NCI-H345 treated with DMSO at 0.1 percent for 48 hours (cell line): Measurements from ENCODE around the gene PPP5C.
"Not testable (repeated sequence)": the region's sequence is repeated elsewhere in the genome, so short reads cannot be mapped to it uniquely, and the experiment has no call there.

Experiments used
- DNase-seq: peaks from one replicate; lab custom pipeline; 2025; ENCODE audit not compliant: unreplicated experiment; lab: John Stamatoyannopoulos, UW

Gene PPP5C

DNA sequence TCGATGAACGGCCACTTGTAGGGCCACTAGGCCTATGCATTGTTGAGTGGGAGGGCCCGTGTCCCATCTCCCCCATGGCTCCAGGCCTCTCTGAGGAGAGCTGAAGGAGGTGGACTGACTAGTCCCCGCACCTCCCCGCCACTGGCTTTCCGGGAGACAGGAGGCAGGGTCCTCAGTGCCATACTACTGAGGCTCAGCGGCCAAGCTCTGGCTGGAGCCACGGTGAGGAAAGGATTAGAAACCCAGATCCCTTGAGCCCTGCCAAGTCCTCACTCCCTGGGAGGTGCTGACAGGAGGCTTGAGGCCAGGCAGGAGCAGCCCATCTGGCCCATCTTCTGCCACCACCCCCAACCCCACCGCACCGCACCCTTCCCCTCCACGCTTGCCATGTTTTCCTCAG lies 37.5 kb downstream of the PPP5C start:
- no peak for DNase-seq

- no peak for DNase-seq
Measured at GRCh38 chr19:46385636-46386035, 38.7 kb downstream of the PPP5C start.

DNA sequence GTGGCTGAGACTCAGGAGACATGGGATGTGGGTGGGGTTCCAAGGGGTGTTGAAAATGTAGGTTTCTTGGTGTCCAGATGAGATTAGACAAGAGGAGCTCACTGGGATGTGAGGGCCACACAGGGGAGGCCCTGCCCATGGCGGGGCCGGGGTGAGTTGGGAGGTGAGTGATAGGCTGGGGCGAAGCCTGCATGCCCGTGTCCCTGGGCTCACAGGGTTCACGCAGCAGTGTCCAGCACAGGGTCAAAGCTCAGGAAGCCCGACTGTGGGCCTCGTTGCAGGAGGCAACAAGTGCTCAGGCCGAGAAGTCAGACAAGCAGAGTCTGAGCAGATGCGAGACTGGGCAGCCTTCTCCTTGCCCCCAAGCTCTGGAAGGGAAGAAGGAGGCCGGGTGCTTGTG lies 39.3 kb downstream of the PPP5C start:
- no peak for DNase-seq

GRCh38 chr19:46386996-46387712 lies 40.3 kb downstream of the PPP5C start:
- no peak for DNase-seq

DNA sequence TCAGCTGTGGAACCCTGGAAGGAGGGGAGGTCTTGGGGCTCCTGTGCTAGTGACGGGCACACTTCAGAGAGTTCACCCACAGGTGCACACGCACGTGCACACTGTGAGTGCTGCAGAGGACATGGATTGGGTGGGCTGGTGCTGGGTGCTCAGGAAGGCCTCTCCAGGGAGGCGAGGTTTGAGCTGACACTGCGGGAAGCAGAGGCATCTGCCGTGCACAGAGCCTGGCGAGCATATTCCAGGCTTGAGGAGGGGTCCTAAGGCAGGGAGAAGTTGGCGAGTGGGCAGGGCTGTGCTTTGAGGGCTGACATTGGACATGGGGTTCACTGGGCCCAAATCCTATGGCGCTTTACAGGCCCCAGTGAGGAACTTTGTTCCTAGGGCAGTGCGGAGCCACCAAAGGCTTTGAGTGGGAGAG lies 40.8 kb downstream of the PPP5C start:
- DNase-seq = no peak

- DNase-seq = no peak
Measured at GRCh38 chr19:46388311-46389095, 41.6 kb downstream of the PPP5C start.

DNA sequence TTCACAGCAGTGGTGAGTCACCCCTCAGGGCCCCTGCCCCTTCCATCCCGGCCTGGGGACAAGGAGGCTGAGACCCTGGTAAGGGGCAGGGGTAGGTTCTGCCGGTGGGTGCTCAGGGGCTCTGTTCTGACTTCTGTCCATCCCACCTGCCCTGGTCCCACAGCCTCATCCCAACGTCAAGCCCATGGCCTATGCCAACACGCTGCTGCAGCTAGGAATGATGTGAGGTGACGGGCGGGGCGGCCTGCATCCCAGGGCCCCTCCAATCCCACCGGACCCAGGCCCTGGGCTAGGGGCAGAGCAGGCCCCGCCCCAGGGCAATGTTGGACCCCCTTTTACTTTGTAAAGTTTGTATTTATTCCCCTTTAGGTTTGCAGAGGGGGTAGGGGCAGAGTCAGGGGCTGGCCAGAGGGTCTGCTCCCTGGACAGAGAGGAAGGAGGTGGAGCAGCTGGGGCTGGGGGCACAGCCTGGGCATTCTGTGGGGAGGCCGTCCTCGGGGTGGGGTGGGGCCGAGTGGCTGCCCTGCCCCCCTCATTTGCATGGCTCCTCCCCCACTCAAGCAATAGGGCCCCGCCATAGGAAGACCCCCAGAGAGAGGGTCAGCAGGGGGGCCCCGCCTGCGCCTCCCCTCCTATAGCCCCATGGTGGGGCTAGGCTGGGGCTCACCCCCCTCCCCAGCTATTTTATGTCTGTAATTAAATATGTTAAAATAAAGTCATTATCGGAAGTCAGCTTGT lies 43.4 kb downstream of the PPP5C start:
- DNase-seq = no peak

DNA sequence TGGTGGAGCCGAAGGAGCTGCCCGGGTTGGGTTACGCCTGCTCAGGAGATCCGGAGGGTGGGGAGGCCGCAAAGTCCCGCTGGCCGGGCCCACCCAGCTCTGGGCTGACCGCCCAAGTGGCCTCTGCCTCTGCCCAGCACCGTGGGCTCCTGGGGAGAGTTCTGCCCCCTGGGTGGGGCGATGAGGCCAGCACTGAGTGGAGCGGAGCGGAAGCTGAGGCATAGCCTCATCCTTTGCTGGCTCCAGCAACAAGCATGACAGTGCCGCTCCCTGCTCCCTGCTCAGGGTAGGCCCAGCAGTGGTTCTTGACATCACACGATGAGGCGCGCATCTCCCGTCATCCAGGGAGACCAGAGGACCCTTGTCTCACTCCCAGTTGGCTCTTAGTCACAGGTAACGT lies 44.0 kb downstream of the PPP5C start:
- DNase-seq = no peak

- DNase-seq = no peak
Measured at GRCh38 chr19:46391296-46392251, 44.7 kb downstream of the PPP5C start.

DNA sequence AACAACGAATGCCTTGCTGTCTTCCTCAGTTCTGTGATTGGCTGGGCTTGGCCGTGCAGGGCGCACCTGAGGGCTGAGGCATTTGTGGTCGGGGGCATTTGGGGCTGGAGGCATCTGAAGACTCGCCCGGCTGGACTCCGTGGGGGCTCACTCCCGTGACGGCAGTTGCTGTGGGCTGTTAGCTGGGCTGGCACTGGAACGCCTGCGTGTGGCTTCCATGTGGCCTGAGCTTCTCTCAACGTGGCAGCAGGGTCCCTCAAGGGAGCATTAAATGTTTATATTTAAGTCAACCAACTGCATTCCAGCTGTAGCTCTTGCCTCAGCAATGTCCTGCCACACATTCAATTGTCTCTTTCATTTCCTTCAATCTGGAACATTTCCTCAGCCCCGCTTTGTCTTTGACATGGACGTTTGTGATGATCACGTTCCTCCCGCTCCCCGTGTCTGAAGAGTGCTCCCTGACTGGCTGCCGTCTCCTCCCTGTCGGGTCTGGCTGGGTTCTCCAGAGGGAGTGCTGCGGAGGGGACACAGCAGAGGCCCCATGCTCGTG lies 45.4 kb downstream of the PPP5C start:
- DNase-seq = no peak

DNA sequence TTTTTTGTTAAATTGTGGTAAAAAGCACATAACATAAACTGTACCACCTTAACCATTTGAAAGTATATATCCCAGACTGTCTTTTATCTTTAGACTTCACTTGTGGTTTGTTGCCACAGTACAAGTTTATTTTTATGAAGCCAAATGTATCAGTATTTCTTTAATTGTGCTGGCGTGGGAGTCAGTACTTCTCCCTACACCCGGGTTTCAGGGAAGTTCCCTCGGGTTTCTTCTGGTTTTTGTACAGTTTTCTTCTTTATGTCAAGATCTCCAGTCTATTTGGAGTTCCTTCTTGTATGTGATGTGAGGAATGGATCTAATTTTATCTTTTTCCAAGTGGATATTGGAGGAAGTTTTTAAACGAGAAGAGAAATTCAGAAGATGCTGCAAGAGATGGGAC lies 46.0 kb downstream of the PPP5C start:
- DNase-seq = no peak

- no peak for DNase-seq
Measured at GRCh38 chr19:46393456-46394401, 46.8 kb downstream of the PPP5C start.

- no peak for DNase-seq
Measured at GRCh38 chr19:46394402-46394797, 47.5 kb downstream of the PPP5C start.

- DNase-seq = not testable (repeated sequence)
Measured at GRCh38 chr19:46397801-46398479, 51.1 kb downstream of the PPP5C start.

DNA sequence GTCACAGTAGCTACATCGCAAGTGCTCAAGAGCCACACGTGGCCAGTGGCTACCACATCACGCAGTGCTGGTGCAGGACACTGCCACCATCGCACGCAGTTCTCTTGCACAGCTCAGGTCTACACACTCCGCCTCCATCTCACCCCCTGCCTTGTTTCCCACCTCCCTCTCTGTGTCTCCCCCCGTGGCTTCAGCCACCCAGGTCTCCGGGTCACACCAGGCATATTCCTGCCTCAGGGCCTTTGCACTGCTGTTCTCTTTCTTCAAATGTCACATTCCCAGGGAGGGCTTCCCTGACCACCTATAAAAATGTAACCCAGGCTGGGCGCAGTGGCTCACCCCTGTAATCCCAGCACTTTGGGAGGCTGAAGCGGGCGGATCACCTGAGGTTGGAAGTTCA lies 55.8 kb downstream of the PPP5C start:
- DNase-seq = no peak

GRCh38 chr19:46404055-46404752 lies 57.3 kb downstream of the PPP5C start:
- DNase-seq = no peak

- DNase-seq = no peak
Measured at GRCh38 chr19:46404753-46405468, 58.0 kb downstream of the PPP5C start.

GRCh38 chr19:46406976-46407375 lies 60.1 kb downstream of the PPP5C start:
- no peak for DNase-seq
